ENCODE measurements around the gene GDPD4. TPM values are rescaled to one million over a fixed set of nuclear protein-coding genes. Genes with fewer than 3 reads are reported as not detected.
"Not testable (repeated sequence)": the region's sequence is repeated elsewhere in the genome, so short reads cannot be mapped to it uniquely, and the experiment has no call there.

The GDPD4 gene
- polyA plus RNA-seq, 4 donors = 0.08 to 0.49 (median 0.21) TPM; not detected in 1

GRCh38 chr11:77300695-77301094 is 791 bp downstream of the GDPD4 start:
- no peak for DNase-seq (ENCODE audit: low read depth in 4 of 4, low spot score in 3 of 4)

GRCh38 chr11:77300028-77300427 is 1.5 kb downstream of the GDPD4 start:
- not testable (repeated sequence) for DNase-seq (ENCODE audit: low read depth in 4 of 4, low spot score in 3 of 4)

- no peak for DNase-seq (ENCODE audit: low read depth in 4 of 4, low spot score in 3 of 4)
These were observed 1.9 kb downstream of the GDPD4 start for GRCh38 chr11:77299528-77299993.

GRCh38 chr11:77294040-77294439 is 7.4 kb downstream of the GDPD4 start:
- no peak for DNase-seq (ENCODE audit: low read depth in 4 of 4, low spot score in 3 of 4)

GRCh38 chr11:77289737-77290136 is 11.7 kb downstream of the GDPD4 start:
- no peak for DNase-seq (ENCODE audit: low read depth in 4 of 4, low spot score in 3 of 4)

GRCh38 chr11:77287615-77288273 is 13.7 kb downstream of the GDPD4 start:
- DNase-seq (ENCODE audit: low read depth in 4 of 4, low spot score in 3 of 4) = no peak

GRCh38 chr11:77287136-77287535 is 14.3 kb downstream of the GDPD4 start:
- no peak for DNase-seq (ENCODE audit: low read depth in 4 of 4, low spot score in 3 of 4)

GRCh38 chr11:77284476-77285468 is 16.7 kb downstream of the GDPD4 start:
- no peak for DNase-seq (ENCODE audit: low read depth in 4 of 4, low spot score in 3 of 4)

GRCh38 chr11:77283101-77283500 is 18.4 kb downstream of the GDPD4 start:
- DNase-seq (ENCODE audit: low read depth in 4 of 4, low spot score in 3 of 4) = no peak

GRCh38 chr11:77278595-77279506 is 22.6 kb downstream of the GDPD4 start:
- DNase-seq (ENCODE audit: low read depth in 4 of 4, low spot score in 3 of 4) = no peak

- DNase-seq (ENCODE audit: low read depth in 4 of 4, low spot score in 3 of 4) = no peak
These were observed 25.2 kb downstream of the GDPD4 start for GRCh38 chr11:77276271-77276670.

GRCh38 chr11:77270921-77271320 is 30.6 kb downstream of the GDPD4 start:
- no peak for DNase-seq (ENCODE audit: low read depth in 4 of 4, low spot score in 3 of 4)

GRCh38 chr11:77269484-77270123 is 31.9 kb downstream of the GDPD4 start:
- no peak for DNase-seq (ENCODE audit: low read depth in 4 of 4, low spot score in 3 of 4)

GRCh38 chr11:77267962-77268361 is 33.5 kb downstream of the GDPD4 start:
- DNase-seq (ENCODE audit: low read depth in 4 of 4, low spot score in 3 of 4) = no peak

- no peak for DNase-seq (ENCODE audit: low read depth in 4 of 4, low spot score in 3 of 4)
These were observed 34.7 kb downstream of the GDPD4 start for GRCh38 chr11:77266766-77267165.

GRCh38 chr11:77262803-77263202 is 38.7 kb downstream of the GDPD4 start:
- DNase-seq (ENCODE audit: low read depth in 4 of 4, low spot score in 3 of 4) = no peak

GRCh38 chr11:77259641-77260040 is 41.8 kb downstream of the GDPD4 start:
- DNase-seq (ENCODE audit: low read depth in 4 of 4, low spot score in 3 of 4) = no peak

- DNase-seq (ENCODE audit: low read depth in 4 of 4, low spot score in 3 of 4) = no peak
These were observed 47.8 kb downstream of the GDPD4 start for GRCh38 chr11:77253690-77254089.

- no peak for DNase-seq (ENCODE audit: low read depth in 4 of 4, low spot score in 3 of 4)
These were observed 48.8 kb downstream of the GDPD4 start for GRCh38 chr11:77252555-77253270.
